ENCODE measurements around the gene DOK6.

The DOK6 gene

GRCh38 chr18:69752737-69753380 lies 352.2 kb downstream of the DOK6 start:
- H3K27me3 ChIP-seq (ENCODE audit: insufficient read depth, low read length) = no peaks in the 10 kb centered on the region
- 0 out of 2 replicates have a peak, but pooled peaks cover 7% of the 10 kb centered on the region for H3K9me3 ChIP-seq (ENCODE audit: insufficient read depth, low read depth, low read length)
- H3K36me3 ChIP-seq (ENCODE audit: insufficient read depth, low read length) = no peaks in the 10 kb centered on the region
- H3K27ac ChIP-seq (ENCODE audit: low read depth, low read length) = no peak overlapping the region
- H3K4me1 ChIP-seq (ENCODE audit: insufficient read depth, low read length) = peaks cover 13% of the 10 kb centered on the region
- H3K9ac ChIP-seq (ENCODE audit: low read depth, low read length) = no peak overlapping the region
- no peak overlapping the region for H3K4me3 ChIP-seq (ENCODE audit: low read length)
- WGBS = 89% methylated on average over 2 of the region's 3 CpGs

GRCh38 chr18:69754108-69754507 lies 353.4 kb downstream of the DOK6 start:
- Histone ChIP-seq H3K4me1 (ENCODE audit: insufficient read depth, low read length) (peaks cover 24% of the 10 kb centered on the region), H3K27ac (ENCODE audit: low read depth, low read length) (no peak overlapping the region), H3K36me3 (ENCODE audit: insufficient read depth, low read length) (no peaks in the 10 kb centered on the region), H3K27me3 (ENCODE audit: insufficient read depth, low read length) (no peaks in the 10 kb centered on the region), H3K9me3 (ENCODE audit: insufficient read depth, low read depth, low read length) (0 out of 2 replicates have a peak, but pooled peaks cover 7% of the 10 kb centered on the region), H3K4me3 (ENCODE audit: low read length) (no peak overlapping the region), H3K9ac (ENCODE audit: low read depth, low read length) (no peak overlapping the region)
- WGBS = 98% methylated on average over 3 of the region's 3 CpGs

GRCh38 chr18:69755041-69755440 lies 354.4 kb downstream of the DOK6 start:
- 80% methylated on average over 1 of the region's 2 CpGs for WGBS

GRCh38 chr18:69755856-69756496 lies 355.3 kb downstream of the DOK6 start:
- 0 out of 2 replicates have a peak, but pooled peaks cover 7% of the 10 kb centered on the region for H3K9me3 ChIP-seq (ENCODE audit: insufficient read depth, low read depth, low read length)
- H3K27me3 ChIP-seq (ENCODE audit: insufficient read depth, low read length) = no peaks in the 10 kb centered on the region
- no peak overlapping the region for H3K9ac ChIP-seq (ENCODE audit: low read depth, low read length)
- peaks cover 24% of the 10 kb centered on the region for H3K4me1 ChIP-seq (ENCODE audit: insufficient read depth, low read length)
- H3K27ac ChIP-seq (ENCODE audit: low read depth, low read length) = no peak overlapping the region
- H3K36me3 ChIP-seq (ENCODE audit: insufficient read depth, low read length) = no peaks in the 10 kb centered on the region
- 97% methylated on average over 6 of the region's 6 CpGs for WGBS
- H3K4me3 ChIP-seq (ENCODE audit: low read length) = no peak overlapping the region

More at GRCh38 chr18:69755041-69755440, 354.4 kb downstream of the DOK6 start:
- H3K36me3 ChIP-seq (ENCODE audit: insufficient read depth, low read length) = no peaks in the 10 kb centered on the region
- no peak overlapping the region for H3K9ac ChIP-seq (ENCODE audit: low read depth, low read length)
- H3K4me3 ChIP-seq (ENCODE audit: low read length) = no peak overlapping the region
- H3K4me1 ChIP-seq (ENCODE audit: insufficient read depth, low read length) = peaks cover 24% of the 10 kb centered on the region
- no peak overlapping the region for H3K27ac ChIP-seq (ENCODE audit: low read depth, low read length)
- H3K27me3 ChIP-seq (ENCODE audit: insufficient read depth, low read length) = no peaks in the 10 kb centered on the region
- H3K9me3 ChIP-seq (ENCODE audit: insufficient read depth, low read depth, low read length) = 0 out of 2 replicates have a peak, but pooled peaks cover 7% of the 10 kb centered on the region

GRCh38 chr18:69757733-69758132 lies 357.0 kb downstream of the DOK6 start:
- Histone ChIP-seq H3K4me3 (ENCODE audit: low read length) (peak overlapping the region; percentile 31; the same call in 1 of the 2 replicates), H3K36me3 (ENCODE audit: insufficient read depth, low read length) (no peaks in the 10 kb centered on the region), H3K4me1 (ENCODE audit: insufficient read depth, low read length) (peaks cover 24% of the 10 kb centered on the region), H3K9ac (ENCODE audit: low read depth, low read length) (no peak overlapping the region), H3K9me3 (ENCODE audit: insufficient read depth, low read depth, low read length) (0 out of 2 replicates have a peak, but pooled peaks cover 7% of the 10 kb centered on the region), H3K27me3 (ENCODE audit: insufficient read depth, low read length) (no peaks in the 10 kb centered on the region), H3K27ac (ENCODE audit: low read depth, low read length) (peak overlapping the region; percentile 68; the same call in 1 of the 2 replicates)
- 11% methylated on average over 6 of the region's 6 CpGs for WGBS

GRCh38 chr18:69758458-69758857 lies 357.8 kb downstream of the DOK6 start:
- H3K4me1 ChIP-seq (ENCODE audit: insufficient read depth, low read length) = peaks cover 24% of the 10 kb centered on the region
- no peak overlapping the region for H3K4me3 ChIP-seq (ENCODE audit: low read length)
- H3K36me3 ChIP-seq (ENCODE audit: insufficient read depth, low read length) = no peaks in the 10 kb centered on the region
- H3K27me3 ChIP-seq (ENCODE audit: insufficient read depth, low read length) = no peaks in the 10 kb centered on the region
- H3K9me3 ChIP-seq (ENCODE audit: insufficient read depth, low read depth, low read length) = 0 out of 2 replicates have a peak, but pooled peaks cover 7% of the 10 kb centered on the region
- H3K27ac ChIP-seq (ENCODE audit: low read depth, low read length) = no peak overlapping the region; the same call in 1 of the 2 replicates
- no peak overlapping the region for H3K9ac ChIP-seq (ENCODE audit: low read depth, low read length)

- Histone ChIP-seq H3K4me3 (ENCODE audit: low read length) (no peak overlapping the region), H3K27ac (ENCODE audit: low read depth, low read length) (no peak overlapping the region), H3K9ac (ENCODE audit: low read depth, low read length) (no peak overlapping the region), H3K4me1 (ENCODE audit: insufficient read depth, low read length) (peaks cover 24% of the 10 kb centered on the region), H3K9me3 (ENCODE audit: insufficient read depth, low read depth, low read length) (0 out of 2 replicates have a peak, but pooled peaks cover 7% of the 10 kb centered on the region), H3K27me3 (ENCODE audit: insufficient read depth, low read length) (no peaks in the 10 kb centered on the region), H3K36me3 (ENCODE audit: insufficient read depth, low read length) (no peaks in the 10 kb centered on the region)
- 97% methylated on average over 2 of the region's 2 CpGs for WGBS
These were observed 358.4 kb downstream of the DOK6 start for GRCh38 chr18:69759046-69759445.

GRCh38 chr18:69763002-69763401 lies 362.3 kb downstream of the DOK6 start:
- Histone ChIP-seq H3K27ac (ENCODE audit: low read depth, low read length) (no peak overlapping the region), H3K4me3 (ENCODE audit: low read length) (no peak overlapping the region), H3K36me3 (ENCODE audit: insufficient read depth, low read length) (no peaks in the 10 kb centered on the region), H3K27me3 (ENCODE audit: insufficient read depth, low read length) (no peaks in the 10 kb centered on the region), H3K4me1 (ENCODE audit: insufficient read depth, low read length) (peaks cover 10% of the 10 kb centered on the region), H3K9ac (ENCODE audit: low read depth, low read length) (no peak overlapping the region), H3K9me3 (ENCODE audit: insufficient read depth, low read depth, low read length) (no peaks in the 10 kb centered on the region)
- WGBS = 67% methylated on average over 3 of the region's 4 CpGs

- Histone ChIP-seq H3K27ac (ENCODE audit: low read depth, low read length) (no peak overlapping the region), H3K4me1 (ENCODE audit: insufficient read depth, low read length) (peaks cover 2% of the 10 kb centered on the region), H3K4me3 (ENCODE audit: low read length) (no peak overlapping the region), H3K27me3 (ENCODE audit: insufficient read depth, low read length) (no peaks in the 10 kb centered on the region), H3K9ac (ENCODE audit: low read depth, low read length) (no peak overlapping the region), H3K9me3 (ENCODE audit: insufficient read depth, low read depth, low read length) (no peaks in the 10 kb centered on the region), H3K36me3 (ENCODE audit: insufficient read depth, low read length) (no peaks in the 10 kb centered on the region)
- WGBS = 98% methylated on average over 5 of the region's 5 CpGs
These were observed 363.1 kb downstream of the DOK6 start for GRCh38 chr18:69763821-69764220.

GRCh38 chr18:69770238-69770637 lies 369.6 kb downstream of the DOK6 start:
- Histone ChIP-seq H3K9me3 (ENCODE audit: insufficient read depth, low read depth, low read length) (no peaks in the 10 kb centered on the region), H3K4me1 (ENCODE audit: insufficient read depth, low read length) (no peaks in the 10 kb centered on the region), H3K36me3 (ENCODE audit: insufficient read depth, low read length) (no peaks in the 10 kb centered on the region), H3K27ac (ENCODE audit: low read depth, low read length) (no peak overlapping the region), H3K27me3 (ENCODE audit: insufficient read depth, low read length) (no peaks in the 10 kb centered on the region), H3K4me3 (ENCODE audit: low read length) (no peak overlapping the region), H3K9ac (ENCODE audit: low read depth, low read length) (no peak overlapping the region)
- WGBS = 94% methylated on average over 4 of the region's 4 CpGs

GRCh38 chr18:69774831-69775230 lies 374.1 kb downstream of the DOK6 start:
- 95% methylated on average over 2 of the region's 3 CpGs for WGBS
- H3K9ac ChIP-seq (ENCODE audit: low read depth, low read length) = no peak overlapping the region

More at GRCh38 chr18:69774831-69775230, 374.1 kb downstream of the DOK6 start:
- H3K27me3 ChIP-seq (ENCODE audit: insufficient read depth, low read length) = no peaks in the 10 kb centered on the region
- H3K27ac ChIP-seq (ENCODE audit: low read depth, low read length) = no peak overlapping the region
- no peaks in the 10 kb centered on the region for H3K36me3 ChIP-seq (ENCODE audit: insufficient read depth, low read length)
- H3K4me3 ChIP-seq (ENCODE audit: low read length) = no peak overlapping the region
- no peaks in the 10 kb centered on the region for H3K4me1 ChIP-seq (ENCODE audit: insufficient read depth, low read length)
- no peaks in the 10 kb centered on the region for H3K9me3 ChIP-seq (ENCODE audit: insufficient read depth, low read depth, low read length)

All from HUES64 (cell line).